Ishikawa (cell line): ENCODE measurements around the gene KLHL26.

Experiments used
- CEBPB ChIP-seq: IDR thresholded peaks from 2 replicates; pipeline ENCODE4 v1.6.1; 2012
- CREB1 ChIP-seq: IDR thresholded peaks from 2 replicates; pipeline ENCODE4 v1.6.1; 2012; ENCODE audit warnings: low read depth
- EGR1 ChIP-seq: IDR thresholded peaks from 2 replicates; pipeline ENCODE4 v1.6.1; 2012
- EP300 ChIP-seq: IDR thresholded peaks from 2 replicates; pipeline ENCODE4 v1.6.1; 2012; ENCODE audit warnings: borderline replicate concordance
- FOXM1 ChIP-seq: IDR thresholded peaks from 2 replicates; pipeline ENCODE4 v1.6.1; 2012; ENCODE audit warnings: low read depth, borderline replicate concordance
- MAX ChIP-seq: IDR thresholded peaks from 2 replicates; pipeline ENCODE4 v1.6.1; 2012
- NFIC ChIP-seq: IDR thresholded peaks from 2 replicates; pipeline ENCODE4 v1.6.1; 2012
- RAD21 ChIP-seq: IDR thresholded peaks from 2 replicates; pipeline ENCODE4 v1.6.1; 2012; ENCODE audit warnings: low read depth
- TAF1 ChIP-seq: IDR thresholded peaks from 2 replicates; pipeline ENCODE4 v1.6.1; 2012; ENCODE audit warnings: low read depth, mild to moderate bottlenecking
- TCF12 ChIP-seq: IDR thresholded peaks from 2 replicates; pipeline ENCODE4 v1.6.1; 2012; ENCODE audit warnings: low read depth
- TEAD4 ChIP-seq: IDR thresholded peaks from 2 replicates; pipeline ENCODE4 v1.6.1; 2012
- YY1 ChIP-seq: IDR thresholded peaks from 2 replicates; pipeline ENCODE4 v1.6.1; 2012; ENCODE audit warnings: low read depth
- ZBTB7A ChIP-seq: IDR thresholded peaks from 2 replicates; pipeline ENCODE4 v1.6.1; 2012; ENCODE audit warnings: low read depth
- TF ChIP-seq, protein P1 (sequence below): IDR thresholded peaks from 2 replicates; pipeline ENCODE4 v1.6.1; 2012
- TF ChIP-seq, protein P2 (sequence below): IDR thresholded peaks from 2 replicates; pipeline ENCODE4 v1.6.1; 2012; ENCODE audit warnings: low read depth, mild to moderate bottlenecking

The KLHL26 gene

GRCh38 chr19:18649371-18650020 is 12.7 kb downstream of the KLHL26 start:
- no peak for TF ChIP-seq CREB1
- TF ChIP-seq, protein P1, sequence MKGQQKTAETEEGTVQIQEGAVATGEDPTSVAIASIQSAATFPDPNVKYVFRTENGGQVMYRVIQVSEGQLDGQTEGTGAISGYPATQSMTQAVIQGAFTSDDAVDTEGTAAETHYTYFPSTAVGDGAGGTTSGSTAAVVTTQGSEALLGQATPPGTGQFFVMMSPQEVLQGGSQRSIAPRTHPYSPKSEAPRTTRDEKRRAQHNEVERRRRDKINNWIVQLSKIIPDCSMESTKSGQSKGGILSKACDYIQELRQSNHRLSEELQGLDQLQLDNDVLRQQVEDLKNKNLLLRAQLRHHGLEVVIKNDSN, result no peak

- no peak for TF ChIP-seq YY1
- no peak for TF ChIP-seq FOXM1
- TF ChIP-seq TEAD4, result no peak
- TF ChIP-seq NFIC, result no peak
- no peak for TF ChIP-seq MAX
- TF ChIP-seq, protein P1, result no peak
- no peak for TF ChIP-seq ZBTB7A
- TF ChIP-seq EGR1, result no peak
- no peak for TF ChIP-seq RAD21
- TF ChIP-seq EP300, result no peak
- TF ChIP-seq, protein P2, sequence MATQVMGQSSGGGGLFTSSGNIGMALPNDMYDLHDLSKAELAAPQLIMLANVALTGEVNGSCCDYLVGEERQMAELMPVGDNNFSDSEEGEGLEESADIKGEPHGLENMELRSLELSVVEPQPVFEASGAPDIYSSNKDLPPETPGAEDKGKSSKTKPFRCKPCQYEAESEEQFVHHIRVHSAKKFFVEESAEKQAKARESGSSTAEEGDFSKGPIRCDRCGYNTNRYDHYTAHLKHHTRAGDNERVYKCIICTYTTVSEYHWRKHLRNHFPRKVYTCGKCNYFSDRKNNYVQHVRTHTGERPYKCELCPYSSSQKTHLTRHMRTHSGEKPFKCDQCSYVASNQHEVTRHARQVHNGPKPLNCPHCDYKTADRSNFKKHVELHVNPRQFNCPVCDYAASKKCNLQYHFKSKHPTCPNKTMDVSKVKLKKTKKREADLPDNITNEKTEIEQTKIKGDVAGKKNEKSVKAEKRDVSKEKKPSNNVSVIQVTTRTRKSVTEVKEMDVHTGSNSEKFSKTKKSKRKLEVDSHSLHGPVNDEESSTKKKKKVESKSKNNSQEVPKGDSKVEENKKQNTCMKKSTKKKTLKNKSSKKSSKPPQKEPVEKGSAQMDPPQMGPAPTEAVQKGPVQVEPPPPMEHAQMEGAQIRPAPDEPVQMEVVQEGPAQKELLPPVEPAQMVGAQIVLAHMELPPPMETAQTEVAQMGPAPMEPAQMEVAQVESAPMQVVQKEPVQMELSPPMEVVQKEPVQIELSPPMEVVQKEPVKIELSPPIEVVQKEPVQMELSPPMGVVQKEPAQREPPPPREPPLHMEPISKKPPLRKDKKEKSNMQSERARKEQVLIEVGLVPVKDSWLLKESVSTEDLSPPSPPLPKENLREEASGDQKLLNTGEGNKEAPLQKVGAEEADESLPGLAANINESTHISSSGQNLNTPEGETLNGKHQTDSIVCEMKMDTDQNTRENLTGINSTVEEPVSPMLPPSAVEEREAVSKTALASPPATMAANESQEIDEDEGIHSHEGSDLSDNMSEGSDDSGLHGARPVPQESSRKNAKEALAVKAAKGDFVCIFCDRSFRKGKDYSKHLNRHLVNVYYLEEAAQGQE, result no peak
- no peak for TF ChIP-seq CREB1
- no peak for TF ChIP-seq CEBPB
- TF ChIP-seq TCF12, result no peak
- no peak for TF ChIP-seq TAF1
Measured at GRCh38 chr19:18650021-18650390, 13.2 kb downstream of the KLHL26 start.

DNA sequence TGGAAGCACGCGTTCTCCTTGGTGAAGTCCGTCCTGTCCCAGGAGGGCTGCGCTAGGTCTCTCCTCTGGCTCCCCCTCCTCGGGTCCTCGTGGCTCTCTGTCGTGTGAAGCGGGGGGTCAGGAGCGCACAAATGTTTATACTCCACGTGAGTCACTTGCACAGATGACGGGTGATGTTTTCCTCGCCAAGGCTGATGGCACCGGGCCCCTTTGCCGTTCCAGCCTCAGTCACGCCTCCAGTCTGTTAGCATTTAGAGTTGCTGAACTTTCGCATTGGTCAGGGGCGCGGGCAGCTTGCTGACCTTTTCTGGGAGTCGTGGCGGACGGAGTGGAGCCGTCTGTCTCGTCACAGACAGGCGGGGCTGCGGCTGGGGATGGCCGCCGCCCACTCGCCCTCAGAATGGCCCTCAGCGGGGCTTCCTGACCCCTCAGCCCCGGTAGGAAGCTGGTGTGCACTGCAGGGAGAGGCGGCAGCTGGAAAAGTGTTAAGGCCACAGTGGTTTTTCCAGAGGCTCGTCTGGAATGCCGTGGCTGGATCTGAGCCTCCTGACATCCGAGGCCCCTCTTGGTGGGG is 13.7 kb downstream of the KLHL26 start:
- TF ChIP-seq, protein P1, result no peak
- TF ChIP-seq NFIC, result no peak
- TF ChIP-seq CEBPB, result no peak
- no peak for TF ChIP-seq YY1
- TF ChIP-seq TCF12, result no peak
- no peak for TF ChIP-seq RAD21
- TF ChIP-seq, protein P2, result no peak
- no peak for TF ChIP-seq EP300
- no peak for TF ChIP-seq TEAD4
- no peak for TF ChIP-seq TAF1
- no peak for TF ChIP-seq FOXM1
- TF ChIP-seq EGR1, result no peak
- no peak for TF ChIP-seq ZBTB7A
- no peak for TF ChIP-seq CREB1
- TF ChIP-seq MAX, result no peak

- TF ChIP-seq, protein P1, result no peak
- TF ChIP-seq, protein P2, result no peak
- no peak for TF ChIP-seq TEAD4
Measured at GRCh38 chr19:18651300-18651699, 14.5 kb downstream of the KLHL26 start.
